ENCODE results near the gene NUAK1. TPM values are rescaled to one million over a fixed set of nuclear protein-coding genes. Genes with fewer than 3 reads are reported as not detected.

Gene NUAK1
- total RNA-seq, 2 experiments from 2014 or later = 0.03 TPM; not detected in 1

DNA sequence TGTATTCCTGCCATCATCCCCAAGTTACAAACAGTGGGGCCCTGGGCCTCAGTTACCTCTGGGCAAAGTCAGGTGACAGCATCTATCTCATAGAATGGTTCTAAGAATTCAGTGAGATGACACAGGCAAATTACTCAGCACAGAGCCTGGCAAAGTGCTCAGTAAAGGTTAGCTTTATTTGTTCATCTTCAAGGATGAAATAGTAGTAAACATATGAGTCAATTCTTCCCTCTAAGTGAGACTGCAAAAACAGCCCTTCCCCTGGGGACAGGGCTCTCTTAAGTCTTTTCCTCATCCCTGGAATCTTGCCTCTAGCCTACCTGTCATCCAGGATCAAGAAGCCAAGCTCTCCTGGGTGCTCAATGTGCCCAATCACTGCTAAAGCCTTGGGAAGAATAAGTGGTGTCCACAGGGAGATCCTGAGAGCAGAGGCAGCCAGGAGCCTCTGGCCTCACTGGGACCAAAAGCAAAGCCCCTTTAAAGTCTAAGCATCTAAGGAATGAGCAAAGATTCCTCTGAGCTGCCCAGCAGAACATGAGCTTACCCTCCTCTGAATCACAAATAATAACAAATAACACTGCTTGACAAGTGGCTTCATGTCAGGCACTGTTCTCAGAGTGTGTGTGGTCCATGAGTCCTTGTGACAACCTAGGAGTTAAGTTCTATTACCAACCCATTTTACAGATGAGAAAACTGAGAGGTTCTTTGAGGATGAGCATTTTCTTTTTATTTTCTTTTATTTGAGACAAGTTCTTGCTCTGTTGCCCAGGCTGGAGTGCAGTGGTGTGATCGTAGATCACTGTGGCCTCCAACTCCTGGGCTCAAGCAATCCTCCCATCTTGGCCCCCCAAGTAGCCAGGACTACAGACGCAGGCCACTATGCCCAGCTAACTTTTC is 12.1 kb downstream of the NUAK1 start:
- Histone ChIP-seq H2AFZ (ENCODE audit: low read length) (no peak overlapping the region), H3K27ac (ENCODE audit: low read depth, low read length, poor library complexity, severe bottlenecking) (no peak overlapping the region), H3K4me3 (ENCODE audit: low read depth, low read length, poor library complexity, severe bottlenecking) (no peak overlapping the region), H3K4me1 (ENCODE audit: insufficient read depth, low read length, poor library complexity, severe bottlenecking) (no peaks in the 10 kb centered on the region), H4K20me1 (ENCODE audit: insufficient read depth, low read length) (no peaks in the 10 kb centered on the region), H3K9me2 (ENCODE audit: insufficient read depth, low read length) (no peaks in the 10 kb centered on the region), H3K4me2 (ENCODE audit: low read length) (no peak overlapping the region), H3K79me2 (ENCODE audit: insufficient read depth, low read depth, low read length) (no peaks in the 10 kb centered on the region), H3K36me3 (ENCODE audit: insufficient read depth, low read length) (no peaks in the 10 kb centered on the region), H3K9me3 (ENCODE audit: low read length) (no peaks in the 10 kb centered on the region)
- TF ChIP-seq, protein P1, sequence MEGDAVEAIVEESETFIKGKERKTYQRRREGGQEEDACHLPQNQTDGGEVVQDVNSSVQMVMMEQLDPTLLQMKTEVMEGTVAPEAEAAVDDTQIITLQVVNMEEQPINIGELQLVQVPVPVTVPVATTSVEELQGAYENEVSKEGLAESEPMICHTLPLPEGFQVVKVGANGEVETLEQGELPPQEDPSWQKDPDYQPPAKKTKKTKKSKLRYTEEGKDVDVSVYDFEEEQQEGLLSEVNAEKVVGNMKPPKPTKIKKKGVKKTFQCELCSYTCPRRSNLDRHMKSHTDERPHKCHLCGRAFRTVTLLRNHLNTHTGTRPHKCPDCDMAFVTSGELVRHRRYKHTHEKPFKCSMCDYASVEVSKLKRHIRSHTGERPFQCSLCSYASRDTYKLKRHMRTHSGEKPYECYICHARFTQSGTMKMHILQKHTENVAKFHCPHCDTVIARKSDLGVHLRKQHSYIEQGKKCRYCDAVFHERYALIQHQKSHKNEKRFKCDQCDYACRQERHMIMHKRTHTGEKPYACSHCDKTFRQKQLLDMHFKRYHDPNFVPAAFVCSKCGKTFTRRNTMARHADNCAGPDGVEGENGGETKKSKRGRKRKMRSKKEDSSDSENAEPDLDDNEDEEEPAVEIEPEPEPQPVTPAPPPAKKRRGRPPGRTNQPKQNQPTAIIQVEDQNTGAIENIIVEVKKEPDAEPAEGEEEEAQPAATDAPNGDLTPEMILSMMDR (conservative IDR thresholded peaks at IDR 0.05; ENCODE audit: low read length) = no peak
- TF ChIP-seq EZH2phosphoT487 (IDR thresholded peaks at IDR 0.05; ENCODE audit: borderline replicate concordance, low read depth, low read length) = no peak
- no peak for DNase-seq (ENCODE audit: low spot score)
- ChIA-PET CTCF (ENCODE audit: unreplicated experiment) (no interaction called here), POLR2A (no interaction called here)
- intact Hi-C loops (cut with micrococcal nuclease; ENCODE audit: unreplicated experiment) = no loop called here
- no TSS peak for BruUV-seq (replicated peaks)

DNA sequence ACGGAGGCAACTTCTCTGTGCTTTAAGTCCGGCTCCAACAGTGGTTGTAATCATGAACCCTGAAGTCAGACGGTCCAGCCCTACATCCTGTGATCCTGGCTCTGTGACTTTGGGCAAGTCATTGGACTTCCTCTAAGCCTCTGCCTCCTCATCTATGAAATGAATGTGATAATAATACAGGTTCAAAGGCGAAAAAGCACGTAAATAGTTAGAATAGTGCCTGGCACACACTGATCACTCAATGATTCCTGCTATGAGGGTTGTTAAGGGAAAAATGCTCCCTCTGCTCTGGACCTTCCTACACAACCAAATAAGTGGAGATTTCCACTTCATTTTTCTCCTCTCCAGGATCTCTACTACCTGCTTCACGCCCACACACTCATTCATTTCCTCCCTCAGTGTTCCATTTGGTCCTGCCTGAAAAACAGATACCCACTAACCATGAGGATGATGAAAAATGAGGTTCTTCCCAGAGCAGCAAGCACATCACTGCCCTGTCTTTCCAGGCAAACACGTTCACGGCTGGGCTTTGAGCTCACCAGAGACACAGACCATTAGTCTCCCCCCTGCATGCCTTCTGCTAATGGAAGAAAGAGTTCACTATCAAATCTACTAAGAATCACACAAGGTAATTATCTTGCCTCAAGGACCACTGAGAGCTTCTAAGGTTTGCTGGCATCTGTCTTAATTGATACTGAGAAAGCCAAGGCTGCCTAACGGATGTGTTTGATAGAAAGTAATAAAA is 13.2 kb downstream of the NUAK1 start:
- ChIA-PET CTCF (ENCODE audit: unreplicated experiment) (no interaction called here), POLR2A (no interaction called here)
- H2AFZ ChIP-seq (ENCODE audit: low read length) = no peak overlapping the region
- TF ChIP-seq, protein P1 (conservative IDR thresholded peaks at IDR 0.05; ENCODE audit: low read length) = no peak
- no peaks in the 10 kb centered on the region for H3K79me2 ChIP-seq (ENCODE audit: insufficient read depth, low read depth, low read length)
- no peaks in the 10 kb centered on the region for H3K9me2 ChIP-seq (ENCODE audit: insufficient read depth, low read length)
- H3K4me2 ChIP-seq (ENCODE audit: low read length) = no peak overlapping the region
- no peaks in the 10 kb centered on the region for H4K20me1 ChIP-seq (ENCODE audit: insufficient read depth, low read length)
- H3K27ac ChIP-seq (ENCODE audit: low read depth, low read length, poor library complexity, severe bottlenecking) = no peak overlapping the region
- H3K4me1 ChIP-seq (ENCODE audit: insufficient read depth, low read length, poor library complexity, severe bottlenecking) = no peaks in the 10 kb centered on the region
- H3K4me3 ChIP-seq (ENCODE audit: low read depth, low read length, poor library complexity, severe bottlenecking) = no peak overlapping the region
- BruUV-seq (replicated peaks) = no TSS peak
- intact Hi-C loops (cut with micrococcal nuclease; ENCODE audit: unreplicated experiment) = no loop called here
- DNase-seq (ENCODE audit: low spot score) = no peak
- H3K9me3 ChIP-seq (ENCODE audit: low read length) = no peaks in the 10 kb centered on the region
- no peaks in the 10 kb centered on the region for H3K36me3 ChIP-seq (ENCODE audit: insufficient read depth, low read length)
